ENCODE results near the gene RETREG1. TPM values are rescaled to one million over a fixed set of nuclear protein-coding genes. Genes with fewer than 3 reads are reported as not detected.

The RETREG1 gene
- total and polyA plus RNA-seq, 2 experiments from 2014 or later, result 2.3 to 3.6 TPM

DNA sequence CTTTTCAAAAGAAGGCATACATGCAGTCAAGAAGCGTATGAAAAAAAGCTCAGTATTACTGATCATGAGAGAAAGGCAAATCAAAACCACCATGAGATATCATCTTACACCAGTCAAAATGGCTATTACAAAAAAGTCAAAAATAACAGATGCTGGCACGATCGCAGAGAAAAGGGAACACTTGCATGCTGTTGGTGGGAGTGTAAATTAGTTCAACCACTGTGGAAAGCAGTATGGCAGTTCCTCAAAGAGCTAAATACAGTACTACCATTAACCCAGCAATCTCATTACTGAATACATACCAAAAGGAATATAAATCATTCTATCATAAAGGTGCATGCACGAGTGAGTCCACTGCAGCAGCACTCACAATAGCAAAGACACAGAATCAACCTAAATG lies 24.5 kb downstream of the RETREG1 start (continued):
- TF ChIP-seq, protein P1, sequence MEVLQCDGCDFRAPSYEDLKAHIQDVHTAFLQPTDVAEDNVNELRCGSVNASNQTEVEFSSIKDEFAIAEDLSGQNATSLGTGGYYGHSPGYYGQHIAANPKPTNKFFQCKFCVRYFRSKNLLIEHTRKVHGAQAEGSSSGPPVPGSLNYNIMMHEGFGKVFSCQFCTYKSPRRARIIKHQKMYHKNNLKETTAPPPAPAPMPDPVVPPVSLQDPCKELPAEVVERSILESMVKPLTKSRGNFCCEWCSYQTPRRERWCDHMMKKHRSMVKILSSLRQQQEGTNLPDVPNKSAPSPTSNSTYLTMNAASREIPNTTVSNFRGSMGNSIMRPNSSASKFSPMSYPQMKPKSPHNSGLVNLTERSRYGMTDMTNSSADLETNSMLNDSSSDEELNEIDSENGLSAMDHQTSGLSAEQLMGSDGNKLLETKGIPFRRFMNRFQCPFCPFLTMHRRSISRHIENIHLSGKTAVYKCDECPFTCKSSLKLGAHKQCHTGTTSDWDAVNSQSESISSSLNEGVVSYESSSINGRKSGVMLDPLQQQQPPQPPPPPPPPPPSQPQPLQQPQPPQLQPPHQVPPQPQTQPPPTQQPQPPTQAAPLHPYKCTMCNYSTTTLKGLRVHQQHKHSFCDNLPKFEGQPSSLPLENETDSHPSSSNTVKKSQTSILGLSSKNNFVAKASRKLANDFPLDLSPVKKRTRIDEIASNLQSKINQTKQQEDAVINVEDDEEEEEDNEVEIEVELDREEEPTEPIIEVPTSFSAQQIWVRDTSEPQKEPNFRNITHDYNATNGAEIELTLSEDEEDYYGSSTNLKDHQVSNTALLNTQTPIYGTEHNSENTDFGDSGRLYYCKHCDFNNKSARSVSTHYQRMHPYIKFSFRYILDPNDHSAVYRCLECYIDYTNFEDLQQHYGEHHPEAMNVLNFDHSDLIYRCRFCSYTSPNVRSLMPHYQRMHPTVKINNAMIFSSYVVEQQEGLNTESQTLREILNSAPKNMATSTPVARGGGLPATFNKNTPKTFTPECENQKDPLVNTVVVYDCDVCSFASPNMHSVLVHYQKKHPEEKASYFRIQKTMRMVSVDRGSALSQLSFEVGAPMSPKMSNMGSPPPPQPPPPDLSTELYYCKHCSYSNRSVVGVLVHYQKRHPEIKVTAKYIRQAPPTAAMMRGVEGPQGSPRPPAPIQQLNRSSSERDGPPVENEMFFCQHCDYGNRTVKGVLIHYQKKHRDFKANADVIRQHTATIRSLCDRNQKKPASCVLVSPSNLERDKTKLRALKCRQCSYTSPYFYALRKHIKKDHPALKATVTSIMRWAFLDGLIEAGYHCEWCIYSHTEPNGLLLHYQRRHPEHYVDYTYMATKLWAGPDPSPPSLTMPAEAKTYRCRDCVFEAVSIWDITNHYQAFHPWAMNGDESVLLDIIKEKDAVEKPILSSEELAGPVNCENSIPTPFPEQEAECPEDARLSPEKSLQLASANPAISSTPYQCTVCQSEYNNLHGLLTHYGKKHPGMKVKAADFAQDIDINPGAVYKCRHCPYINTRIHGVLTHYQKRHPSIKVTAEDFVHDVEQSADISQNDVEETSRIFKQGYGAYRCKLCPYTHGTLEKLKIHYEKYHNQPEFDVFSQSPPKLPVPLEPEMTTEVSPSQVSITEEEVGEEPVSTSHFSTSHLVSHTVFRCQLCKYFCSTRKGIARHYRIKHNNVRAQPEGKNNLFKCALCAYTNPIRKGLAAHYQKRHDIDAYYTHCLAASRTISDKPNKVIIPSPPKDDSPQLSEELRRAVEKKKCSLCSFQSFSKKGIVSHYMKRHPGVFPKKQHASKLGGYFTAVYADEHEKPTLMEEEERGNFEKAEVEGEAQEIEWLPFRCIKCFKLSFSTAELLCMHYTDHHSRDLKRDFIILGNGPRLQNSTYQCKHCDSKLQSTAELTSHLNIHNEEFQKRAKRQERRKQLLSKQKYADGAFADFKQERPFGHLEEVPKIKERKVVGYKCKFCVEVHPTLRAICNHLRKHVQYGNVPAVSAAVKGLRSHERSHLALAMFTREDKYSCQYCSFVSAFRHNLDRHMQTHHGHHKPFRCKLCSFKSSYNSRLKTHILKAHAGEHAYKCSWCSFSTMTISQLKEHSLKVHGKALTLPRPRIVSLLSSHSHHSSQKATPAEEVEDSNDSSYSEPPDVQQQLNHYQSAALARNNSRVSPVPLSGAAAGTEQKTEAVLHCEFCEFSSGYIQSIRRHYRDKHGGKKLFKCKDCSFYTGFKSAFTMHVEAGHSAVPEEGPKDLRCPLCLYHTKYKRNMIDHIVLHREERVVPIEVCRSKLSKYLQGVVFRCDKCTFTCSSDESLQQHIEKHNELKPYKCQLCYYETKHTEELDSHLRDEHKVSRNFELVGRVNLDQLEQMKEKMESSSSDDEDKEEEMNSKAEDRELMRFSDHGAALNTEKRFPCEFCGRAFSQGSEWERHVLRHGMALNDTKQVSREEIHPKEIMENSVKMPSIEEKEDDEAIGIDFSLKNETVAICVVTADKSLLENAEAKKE (CRISPR knock-in tag; IDR thresholded peaks at IDR 0.05), result no peak

DNA sequence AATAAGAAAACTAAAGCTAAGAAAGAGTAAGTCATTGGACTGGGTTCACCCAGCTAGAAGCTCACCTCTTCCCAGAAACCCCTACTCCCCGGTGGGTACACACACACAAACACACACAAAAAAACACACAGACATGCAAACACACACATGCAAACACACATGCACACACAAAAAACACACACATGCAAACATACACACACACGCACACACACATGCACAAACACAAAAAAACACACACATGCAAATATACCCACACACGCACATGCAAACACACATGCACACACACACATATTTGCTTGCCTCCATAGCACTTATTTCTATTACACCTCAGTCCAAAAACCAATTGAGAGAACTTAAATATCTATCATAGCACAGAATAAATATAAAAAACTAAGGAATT lies 26.1 kb downstream of the RETREG1 start:
- Histone ChIP-seq H3K4me2 (no peak overlapping the region), H3K4me3 (no peak overlapping the region), H3F3A (replicated peaks; ENCODE audit: low read depth) (no peaks in the 10 kb centered on the region), H3K36me3 (ENCODE audit: insufficient read depth) (no peaks in the 10 kb centered on the region), H2AFZ (no peak overlapping the region), H3K4me1 (ENCODE audit: insufficient read depth) (peaks cover 18% of the 10 kb centered on the region), H3K27ac (ENCODE audit: low read depth) (no peak overlapping the region), H3K79me2 (replicated peaks; ENCODE audit: insufficient read depth) (no peaks in the 10 kb centered on the region), H3K9me2 (ENCODE audit: insufficient read depth) (peaks cover 9% of the 10 kb centered on the region; the same call in 1 of the 2 replicates), H4K20me1 (replicated peaks; ENCODE audit: insufficient read depth) (no peaks in the 10 kb centered on the region), H3K27me3 (ENCODE audit: insufficient read depth) (no peaks in the 10 kb centered on the region)
- Mint-ChIP-seq H3K4me1 (peaks cover 17% of the 10 kb centered on the region), H3K36me3 (ENCODE audit: low read depth) (peaks cover 12% of the 10 kb centered on the region), H3K9me3 (peaks cover 9% of the 10 kb centered on the region; the same call in 2 of the 3 replicates), H3K27me3 (ENCODE audit: insufficient read depth, low read depth, poor library complexity) (peaks cover 3% of the 10 kb centered on the region), H3K27ac (no peak overlapping the region), H3K4me3 (no peak overlapping the region)
- DNase-seq (ENCODE audit: low spot score) (no peak), ATAC-seq (no peak)
- TF ChIP-seq EZH2 (IDR thresholded peaks at IDR 0.05; ENCODE audit: low read depth, unreplicated experiment), result no peak
- no peak for TF ChIP-seq STAT1 (IDR thresholded peaks at IDR 0.05; ENCODE audit: unreplicated experiment)
- TF ChIP-seq, protein P2, sequence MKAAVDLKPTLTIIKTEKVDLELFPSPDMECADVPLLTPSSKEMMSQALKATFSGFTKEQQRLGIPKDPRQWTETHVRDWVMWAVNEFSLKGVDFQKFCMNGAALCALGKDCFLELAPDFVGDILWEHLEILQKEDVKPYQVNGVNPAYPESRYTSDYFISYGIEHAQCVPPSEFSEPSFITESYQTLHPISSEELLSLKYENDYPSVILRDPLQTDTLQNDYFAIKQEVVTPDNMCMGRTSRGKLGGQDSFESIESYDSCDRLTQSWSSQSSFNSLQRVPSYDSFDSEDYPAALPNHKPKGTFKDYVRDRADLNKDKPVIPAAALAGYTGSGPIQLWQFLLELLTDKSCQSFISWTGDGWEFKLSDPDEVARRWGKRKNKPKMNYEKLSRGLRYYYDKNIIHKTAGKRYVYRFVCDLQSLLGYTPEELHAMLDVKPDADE (IDR thresholded peaks at IDR 0.05), result no peak
- TF ChIP-seq, protein P1 (CRISPR knock-in tag; IDR thresholded peaks at IDR 0.05), result no peak
- TF ChIP-seq, protein P3, sequence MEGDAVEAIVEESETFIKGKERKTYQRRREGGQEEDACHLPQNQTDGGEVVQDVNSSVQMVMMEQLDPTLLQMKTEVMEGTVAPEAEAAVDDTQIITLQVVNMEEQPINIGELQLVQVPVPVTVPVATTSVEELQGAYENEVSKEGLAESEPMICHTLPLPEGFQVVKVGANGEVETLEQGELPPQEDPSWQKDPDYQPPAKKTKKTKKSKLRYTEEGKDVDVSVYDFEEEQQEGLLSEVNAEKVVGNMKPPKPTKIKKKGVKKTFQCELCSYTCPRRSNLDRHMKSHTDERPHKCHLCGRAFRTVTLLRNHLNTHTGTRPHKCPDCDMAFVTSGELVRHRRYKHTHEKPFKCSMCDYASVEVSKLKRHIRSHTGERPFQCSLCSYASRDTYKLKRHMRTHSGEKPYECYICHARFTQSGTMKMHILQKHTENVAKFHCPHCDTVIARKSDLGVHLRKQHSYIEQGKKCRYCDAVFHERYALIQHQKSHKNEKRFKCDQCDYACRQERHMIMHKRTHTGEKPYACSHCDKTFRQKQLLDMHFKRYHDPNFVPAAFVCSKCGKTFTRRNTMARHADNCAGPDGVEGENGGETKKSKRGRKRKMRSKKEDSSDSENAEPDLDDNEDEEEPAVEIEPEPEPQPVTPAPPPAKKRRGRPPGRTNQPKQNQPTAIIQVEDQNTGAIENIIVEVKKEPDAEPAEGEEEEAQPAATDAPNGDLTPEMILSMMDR (conservative IDR thresholded peaks at IDR 0.05; ENCODE audit: low read depth in 2 of 2), result no peak

Data from GM23338 (cell line).